HG03442 (cell line): ENCODE data around the gene TTC22.

Source experiments
- ATAC-seq: cut with Tn5 transposase; IDR thresholded peaks from one replicate; pipeline ENCODE4 v1.9.1; 2021; ENCODE audit warnings: mild to moderate bottlenecking, moderate library complexity; ENCODE audit not compliant: unreplicated experiment

TTC22 gene

GRCh38 chr1:54800899-54801759 is at the start of gene TTC22:
TTC22 (minus strand) TSS chr1:54801323; CDS start chr1:54801163, 160 bp downstream.
- peak; percentile 73 for ATAC-seq

- no peak for ATAC-seq
Observed at GRCh38 chr1:54850737-54851136, 49.6 kb upstream of the TTC22 start.

- ATAC-seq: no peak
Observed at GRCh38 chr1:54850069-54850730, 49.1 kb upstream of the TTC22 start.

GRCh38 chr1:54849219-54850068 is 48.3 kb upstream of the TTC22 start:
- no peak for ATAC-seq

GRCh38 chr1:54848134-54848948 is 47.2 kb upstream of the TTC22 start:
- no peak for ATAC-seq

- no peak for ATAC-seq
Observed at GRCh38 chr1:54846716-54847284, 45.7 kb upstream of the TTC22 start.

- ATAC-seq: no peak
Observed at GRCh38 chr1:54846301-54846700, 45.2 kb upstream of the TTC22 start.

- ATAC-seq: no peak
Observed at GRCh38 chr1:54845772-54846171, 44.6 kb upstream of the TTC22 start.

- ATAC-seq: no peak
Observed at GRCh38 chr1:54844564-54844963, 43.4 kb upstream of the TTC22 start.

- no peak for ATAC-seq
Observed at GRCh38 chr1:54843449-54843848, 42.3 kb upstream of the TTC22 start.

- ATAC-seq: no peak
Observed at GRCh38 chr1:54842963-54843362, 41.8 kb upstream of the TTC22 start.

- no peak for ATAC-seq
Observed at GRCh38 chr1:54842206-54842915, 41.2 kb upstream of the TTC22 start.

- ATAC-seq: no peak
Observed at GRCh38 chr1:54839824-54840223, 38.7 kb upstream of the TTC22 start.

- no peak for ATAC-seq
Observed at GRCh38 chr1:54838565-54839180, 37.5 kb upstream of the TTC22 start.

- no peak for ATAC-seq
Observed at GRCh38 chr1:54837002-54837853, 36.1 kb upstream of the TTC22 start.

GRCh38 chr1:54836594-54836993 is 35.5 kb upstream of the TTC22 start:
- ATAC-seq: no peak

- no peak for ATAC-seq
Observed at GRCh38 chr1:54835970-54836369, 34.8 kb upstream of the TTC22 start.
